ENCODE results near the gene SMAP2. TPM values are rescaled to one million over a fixed set of nuclear protein-coding genes. Genes with fewer than 3 reads are reported as not detected.

SMAP2 gene
- total and polyA plus RNA-seq, 2 donors (not counting 1 experiment from before 2014, with no cell fraction given), result 16.7 to 28.7 TPM

DNA sequence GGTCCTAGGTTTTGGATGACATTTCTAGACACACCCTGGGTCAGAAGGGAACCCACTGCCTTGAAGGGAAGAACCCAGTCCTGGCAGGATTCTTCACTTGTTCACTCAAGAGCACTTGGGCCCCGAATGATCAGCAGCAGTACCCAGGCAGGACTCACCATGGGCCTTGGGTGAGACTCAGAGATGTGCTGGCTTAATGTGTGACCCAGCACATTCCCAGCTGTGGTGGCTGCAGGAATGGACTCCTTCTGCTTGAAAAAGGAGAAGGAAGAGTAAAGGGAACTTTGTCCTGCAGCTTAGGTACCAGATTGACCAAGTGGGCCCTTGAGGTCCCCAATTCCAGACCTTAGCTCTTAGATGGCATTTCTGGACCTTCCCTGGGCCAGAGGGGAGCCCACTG is 12.3 kb upstream of the SMAP2 start:
- Histone ChIP-seq H3K27ac (ENCODE audit: insufficient read depth, low read length) (no peak overlapping the region), H3K79me2 (ENCODE audit: control insufficient read depth, insufficient read depth, low read length) (no peaks in the 10 kb centered on the region), H3K36me3 (ENCODE audit: control insufficient read depth, insufficient read depth, low read length) (no peaks in the 10 kb centered on the region), H4K20me1 (ENCODE audit: control insufficient read depth, extremely low read depth, insufficient read depth, low read length) (no peaks in the 10 kb centered on the region), H3K9me3 (ENCODE audit: control insufficient read depth, insufficient read depth, low read depth, low read length) (no peaks in the 10 kb centered on the region), H3K4me1 (ENCODE audit: control insufficient read depth, extremely low read depth, insufficient read depth, low read length) (no peaks in the 10 kb centered on the region), H2AFZ (ENCODE audit: low read length) (no peak overlapping the region), H3K27me3 (ENCODE audit: control insufficient read depth, insufficient read depth, low read length) (peaks cover 4% of the 10 kb centered on the region), H3K4me2 (ENCODE audit: extremely low read depth, insufficient read depth, low read length) (no peak overlapping the region), H3K9ac (ENCODE audit: insufficient read depth, low read length) (no peak overlapping the region), H3K4me3 (replicated peaks in 1 of 4; ENCODE audit: control extremely low read depth in 1 of 4, insufficient read depth in 1 of 4, low read depth in 3 of 4, low read length in 4 of 4) (no peak overlapping the region)
- TF ChIP-seq, protein P1, sequence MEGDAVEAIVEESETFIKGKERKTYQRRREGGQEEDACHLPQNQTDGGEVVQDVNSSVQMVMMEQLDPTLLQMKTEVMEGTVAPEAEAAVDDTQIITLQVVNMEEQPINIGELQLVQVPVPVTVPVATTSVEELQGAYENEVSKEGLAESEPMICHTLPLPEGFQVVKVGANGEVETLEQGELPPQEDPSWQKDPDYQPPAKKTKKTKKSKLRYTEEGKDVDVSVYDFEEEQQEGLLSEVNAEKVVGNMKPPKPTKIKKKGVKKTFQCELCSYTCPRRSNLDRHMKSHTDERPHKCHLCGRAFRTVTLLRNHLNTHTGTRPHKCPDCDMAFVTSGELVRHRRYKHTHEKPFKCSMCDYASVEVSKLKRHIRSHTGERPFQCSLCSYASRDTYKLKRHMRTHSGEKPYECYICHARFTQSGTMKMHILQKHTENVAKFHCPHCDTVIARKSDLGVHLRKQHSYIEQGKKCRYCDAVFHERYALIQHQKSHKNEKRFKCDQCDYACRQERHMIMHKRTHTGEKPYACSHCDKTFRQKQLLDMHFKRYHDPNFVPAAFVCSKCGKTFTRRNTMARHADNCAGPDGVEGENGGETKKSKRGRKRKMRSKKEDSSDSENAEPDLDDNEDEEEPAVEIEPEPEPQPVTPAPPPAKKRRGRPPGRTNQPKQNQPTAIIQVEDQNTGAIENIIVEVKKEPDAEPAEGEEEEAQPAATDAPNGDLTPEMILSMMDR (conservative IDR thresholded peaks at IDR 0.05 in 1 of 2, IDR thresholded peaks at IDR 0.05 in 1 of 2; ENCODE audit: low read depth in 1 of 2, low read length in 2 of 2), result no peak
- no peak for TF ChIP-seq EZH2 (IDR thresholded peaks at IDR 0.05; ENCODE audit: low read length, missing control alignments)
- no peak for DNase-seq (ENCODE audit: low read depth in 2 of 2)

DNA sequence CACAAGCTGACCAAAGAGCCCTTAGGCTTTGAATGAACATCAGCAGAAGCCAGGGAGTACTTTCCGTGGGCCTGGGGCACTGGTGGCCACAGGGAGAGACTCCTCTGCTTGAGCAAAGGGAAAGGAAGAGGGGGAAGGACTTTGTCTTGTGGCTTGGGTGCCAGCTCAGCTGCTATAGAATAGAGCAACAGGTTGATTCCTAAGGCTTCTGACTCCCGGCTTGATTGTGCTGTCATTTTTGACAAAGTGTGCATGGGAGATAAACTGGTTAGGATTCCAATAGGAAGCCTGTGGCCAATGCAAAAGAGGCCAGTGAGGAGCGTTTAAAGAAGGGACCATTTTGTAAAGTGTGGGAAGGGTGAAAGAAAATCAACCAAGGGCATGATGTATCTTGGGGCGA is 11.9 kb upstream of the SMAP2 start:
- H3K4me2 ChIP-seq (ENCODE audit: extremely low read depth, insufficient read depth, low read length), result no peak overlapping the region
- no peaks in the 10 kb centered on the region for H3K9me3 ChIP-seq (ENCODE audit: control insufficient read depth, insufficient read depth, low read depth, low read length)
- H3K9ac ChIP-seq (ENCODE audit: insufficient read depth, low read length), result no peak overlapping the region
- no peaks in the 10 kb centered on the region for H3K36me3 ChIP-seq (ENCODE audit: control insufficient read depth, insufficient read depth, low read length)
- no peaks in the 10 kb centered on the region for H4K20me1 ChIP-seq (ENCODE audit: control insufficient read depth, extremely low read depth, insufficient read depth, low read length)
- no peaks in the 10 kb centered on the region for H3K4me1 ChIP-seq (ENCODE audit: control insufficient read depth, extremely low read depth, insufficient read depth, low read length)
- no peak for DNase-seq (ENCODE audit: low read depth in 2 of 2)
- no peaks in the 10 kb centered on the region for H3K79me2 ChIP-seq (ENCODE audit: control insufficient read depth, insufficient read depth, low read length)
- no peak overlapping the region for H3K27ac ChIP-seq (ENCODE audit: insufficient read depth, low read length)
- no peak overlapping the region for H2AFZ ChIP-seq (ENCODE audit: low read length)
- no peak overlapping the region for H3K4me3 ChIP-seq (replicated peaks in 1 of 4; ENCODE audit: control extremely low read depth in 1 of 4, insufficient read depth in 1 of 4, low read depth in 3 of 4, low read length in 4 of 4)
- peaks cover 4% of the 10 kb centered on the region for H3K27me3 ChIP-seq (ENCODE audit: control insufficient read depth, insufficient read depth, low read length)
- TF ChIP-seq EZH2 (IDR thresholded peaks at IDR 0.05; ENCODE audit: low read length, missing control alignments), result no peak

DNA sequence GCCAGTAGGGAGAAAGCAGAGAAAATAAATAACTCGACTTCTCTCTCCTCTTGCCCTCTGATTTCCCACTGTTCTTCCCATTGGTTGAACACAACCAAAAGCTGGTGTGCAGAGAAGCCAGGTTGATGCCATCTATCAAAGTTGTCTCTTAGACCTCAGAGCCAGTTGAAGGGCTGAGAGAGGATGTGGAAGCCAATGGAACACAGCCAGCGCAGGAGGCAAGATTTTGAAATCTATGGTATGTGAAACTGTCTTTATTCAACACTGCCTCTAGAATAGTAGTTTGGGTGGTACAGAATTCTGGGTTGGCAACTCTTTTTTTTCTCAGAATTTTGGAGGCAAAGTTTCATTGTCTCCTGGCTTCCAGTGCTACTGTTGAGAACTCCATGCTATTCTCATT is 11.3 kb upstream of the SMAP2 start:
- Histone ChIP-seq H3K9me3 (ENCODE audit: control insufficient read depth, insufficient read depth, low read depth, low read length) (no peaks in the 10 kb centered on the region), H4K20me1 (ENCODE audit: control insufficient read depth, extremely low read depth, insufficient read depth, low read length) (no peaks in the 10 kb centered on the region), H3K79me2 (ENCODE audit: control insufficient read depth, insufficient read depth, low read length) (no peaks in the 10 kb centered on the region), H2AFZ (ENCODE audit: low read length) (no peak overlapping the region), H3K27me3 (ENCODE audit: control insufficient read depth, insufficient read depth, low read length) (peaks cover 4% of the 10 kb centered on the region), H3K4me3 (replicated peaks in 1 of 4; ENCODE audit: control extremely low read depth in 1 of 4, insufficient read depth in 1 of 4, low read depth in 3 of 4, low read length in 4 of 4) (no peak overlapping the region), H3K36me3 (ENCODE audit: control insufficient read depth, insufficient read depth, low read length) (no peaks in the 10 kb centered on the region), H3K27ac (ENCODE audit: insufficient read depth, low read length) (no peak overlapping the region), H3K4me2 (ENCODE audit: extremely low read depth, insufficient read depth, low read length) (no peak overlapping the region), H3K9ac (ENCODE audit: insufficient read depth, low read length) (no peak overlapping the region), H3K4me1 (ENCODE audit: control insufficient read depth, extremely low read depth, insufficient read depth, low read length) (no peaks in the 10 kb centered on the region)
- no peak for TF ChIP-seq EZH2 (IDR thresholded peaks at IDR 0.05; ENCODE audit: low read length, missing control alignments)
- TF ChIP-seq, protein P1 (conservative IDR thresholded peaks at IDR 0.05 in 1 of 2, IDR thresholded peaks at IDR 0.05 in 1 of 2; ENCODE audit: low read depth in 1 of 2, low read length in 2 of 2), result no peak
- no peak for DNase-seq (ENCODE audit: low read depth in 2 of 2)

All from fibroblast of lung (primary cell).